ENCODE results near the gene ANAPC10.

DNA sequence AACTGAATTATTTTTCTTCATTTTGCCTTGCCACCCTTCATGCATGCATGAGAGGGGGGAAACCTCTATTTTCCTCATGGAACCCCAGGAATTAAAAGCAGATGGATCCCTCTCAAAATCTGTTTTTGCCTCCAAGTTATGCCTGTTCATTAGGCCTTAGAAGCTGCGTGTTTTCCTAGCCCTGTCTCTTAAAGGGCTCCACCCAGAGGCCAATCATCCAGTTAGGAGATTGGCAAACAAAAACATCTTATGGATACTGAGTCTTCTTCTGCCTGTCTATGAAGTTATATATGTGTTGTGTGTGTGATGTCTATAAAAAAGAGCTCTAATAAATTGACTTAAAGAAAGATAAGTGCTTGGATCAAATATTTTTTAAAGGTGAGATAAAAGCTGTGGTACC lies 142.9 kb downstream of the ANAPC10 start:
- TF ChIP-seq, protein P1, sequence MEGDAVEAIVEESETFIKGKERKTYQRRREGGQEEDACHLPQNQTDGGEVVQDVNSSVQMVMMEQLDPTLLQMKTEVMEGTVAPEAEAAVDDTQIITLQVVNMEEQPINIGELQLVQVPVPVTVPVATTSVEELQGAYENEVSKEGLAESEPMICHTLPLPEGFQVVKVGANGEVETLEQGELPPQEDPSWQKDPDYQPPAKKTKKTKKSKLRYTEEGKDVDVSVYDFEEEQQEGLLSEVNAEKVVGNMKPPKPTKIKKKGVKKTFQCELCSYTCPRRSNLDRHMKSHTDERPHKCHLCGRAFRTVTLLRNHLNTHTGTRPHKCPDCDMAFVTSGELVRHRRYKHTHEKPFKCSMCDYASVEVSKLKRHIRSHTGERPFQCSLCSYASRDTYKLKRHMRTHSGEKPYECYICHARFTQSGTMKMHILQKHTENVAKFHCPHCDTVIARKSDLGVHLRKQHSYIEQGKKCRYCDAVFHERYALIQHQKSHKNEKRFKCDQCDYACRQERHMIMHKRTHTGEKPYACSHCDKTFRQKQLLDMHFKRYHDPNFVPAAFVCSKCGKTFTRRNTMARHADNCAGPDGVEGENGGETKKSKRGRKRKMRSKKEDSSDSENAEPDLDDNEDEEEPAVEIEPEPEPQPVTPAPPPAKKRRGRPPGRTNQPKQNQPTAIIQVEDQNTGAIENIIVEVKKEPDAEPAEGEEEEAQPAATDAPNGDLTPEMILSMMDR (IDR thresholded peaks at IDR 0.05) = no peak
- TF ChIP-seq POLR2AphosphoS5 (IDR thresholded peaks at IDR 0.05) (no peak), EP300 (IDR thresholded peaks at IDR 0.05) (no peak), POLR2A (IDR thresholded peaks at IDR 0.05) (no peak)

All from upper lobe of left lung (tissue), 4 donors.